BE2C (cell line): Measurements from ENCODE around the gene JADE2.

ENCODE experiments used
- DNase-seq: peaks from one replicate; pipeline ENCODE4 v3.0.0-alpha.2; 2020
- H3K27me3 ChIP-seq: fragments of 250-450 bp; sonication (Bioruptor Pico); 2 replicates; pipeline ENCODE4 v1.5.1; 2020; ENCODE audit warnings: mild to moderate bottlenecking
- H3K36me3 ChIP-seq: fragments of 250-450 bp; sonication (Bioruptor Pico); 2 replicates; pipeline ENCODE4 v1.5.1; 2020; ENCODE audit warnings: mild to moderate bottlenecking
- H3K4me1 ChIP-seq: fragments of 250-450 bp; sonication (Bioruptor Pico); 2 replicates; pipeline ENCODE4 v1.5.1; 2020
- H3K4me3 ChIP-seq: 2 replicates; pipeline ENCODE4 v1.5.1; 2011; ENCODE audit warnings: low read depth, low read length
- H3K9me3 ChIP-seq: fragments of 250-450 bp; sonication (Bioruptor Pico); 2 replicates; pipeline ENCODE4 v1.5.1; 2020
- TF ChIP-seq, protein P1 (sequence below): IDR thresholded peaks from 2 replicates; pipeline ENCODE4 v1.5.1; 2012; ENCODE audit warnings: mild to moderate bottlenecking, low read depth, low read length

The JADE2 gene

DNA sequence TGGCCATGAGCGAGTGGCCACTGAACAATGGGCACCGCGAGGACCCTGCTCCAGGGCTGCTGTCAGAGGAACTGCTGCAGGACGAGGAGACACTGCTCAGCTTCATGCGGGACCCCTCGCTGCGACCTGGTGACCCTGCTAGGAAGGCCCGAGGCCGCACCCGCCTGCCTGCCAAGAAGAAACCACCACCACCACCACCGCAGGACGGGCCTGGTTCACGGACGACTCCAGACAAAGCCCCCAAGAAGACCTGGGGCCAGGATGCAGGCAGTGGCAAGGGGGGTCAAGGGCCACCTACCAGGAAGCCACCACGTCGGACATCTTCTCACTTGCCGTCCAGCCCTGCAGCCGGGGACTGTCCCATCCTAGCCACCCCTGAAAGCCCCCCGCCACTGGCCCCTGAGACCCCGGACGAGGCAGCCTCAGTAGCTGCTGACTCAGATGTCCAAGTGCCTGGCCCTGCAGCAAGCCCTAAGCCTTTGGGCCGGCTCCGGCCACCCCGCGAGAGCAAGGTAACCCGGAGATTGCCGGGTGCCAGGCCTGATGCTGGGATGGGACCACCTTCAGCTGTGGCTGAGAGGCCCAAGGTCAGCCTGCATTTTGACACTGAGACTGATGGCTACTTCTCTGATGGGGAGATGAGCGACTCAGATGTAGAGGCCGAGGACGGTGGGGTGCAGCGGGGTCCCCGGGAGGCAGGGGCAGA is 53.3 kb downstream of the JADE2 start:
- TF ChIP-seq, protein P1, sequence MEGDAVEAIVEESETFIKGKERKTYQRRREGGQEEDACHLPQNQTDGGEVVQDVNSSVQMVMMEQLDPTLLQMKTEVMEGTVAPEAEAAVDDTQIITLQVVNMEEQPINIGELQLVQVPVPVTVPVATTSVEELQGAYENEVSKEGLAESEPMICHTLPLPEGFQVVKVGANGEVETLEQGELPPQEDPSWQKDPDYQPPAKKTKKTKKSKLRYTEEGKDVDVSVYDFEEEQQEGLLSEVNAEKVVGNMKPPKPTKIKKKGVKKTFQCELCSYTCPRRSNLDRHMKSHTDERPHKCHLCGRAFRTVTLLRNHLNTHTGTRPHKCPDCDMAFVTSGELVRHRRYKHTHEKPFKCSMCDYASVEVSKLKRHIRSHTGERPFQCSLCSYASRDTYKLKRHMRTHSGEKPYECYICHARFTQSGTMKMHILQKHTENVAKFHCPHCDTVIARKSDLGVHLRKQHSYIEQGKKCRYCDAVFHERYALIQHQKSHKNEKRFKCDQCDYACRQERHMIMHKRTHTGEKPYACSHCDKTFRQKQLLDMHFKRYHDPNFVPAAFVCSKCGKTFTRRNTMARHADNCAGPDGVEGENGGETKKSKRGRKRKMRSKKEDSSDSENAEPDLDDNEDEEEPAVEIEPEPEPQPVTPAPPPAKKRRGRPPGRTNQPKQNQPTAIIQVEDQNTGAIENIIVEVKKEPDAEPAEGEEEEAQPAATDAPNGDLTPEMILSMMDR, result no peak
- Histone ChIP-seq H3K27me3 (no peaks in the 10 kb centered on the region), H3K4me1 (no peaks in the 10 kb centered on the region), H3K36me3 (peaks cover 10% of the 10 kb centered on the region), H3K4me3 (no peak overlapping the region), H3K9me3 (no peaks in the 10 kb centered on the region)
- no peak for DNase-seq

- TF ChIP-seq, protein P1, result no peak
- Histone ChIP-seq H3K4me3 (no peak overlapping the region), H3K27me3 (no peaks in the 10 kb centered on the region), H3K9me3 (no peaks in the 10 kb centered on the region), H3K4me1 (no peaks in the 10 kb centered on the region), H3K36me3 (peaks cover 7% of the 10 kb centered on the region; the same call in 1 of the 2 replicates)
- DNase-seq, result no peak
Measured at GRCh38 chr5:134579284-134579771, 53.9 kb downstream of the JADE2 start.

DNA sequence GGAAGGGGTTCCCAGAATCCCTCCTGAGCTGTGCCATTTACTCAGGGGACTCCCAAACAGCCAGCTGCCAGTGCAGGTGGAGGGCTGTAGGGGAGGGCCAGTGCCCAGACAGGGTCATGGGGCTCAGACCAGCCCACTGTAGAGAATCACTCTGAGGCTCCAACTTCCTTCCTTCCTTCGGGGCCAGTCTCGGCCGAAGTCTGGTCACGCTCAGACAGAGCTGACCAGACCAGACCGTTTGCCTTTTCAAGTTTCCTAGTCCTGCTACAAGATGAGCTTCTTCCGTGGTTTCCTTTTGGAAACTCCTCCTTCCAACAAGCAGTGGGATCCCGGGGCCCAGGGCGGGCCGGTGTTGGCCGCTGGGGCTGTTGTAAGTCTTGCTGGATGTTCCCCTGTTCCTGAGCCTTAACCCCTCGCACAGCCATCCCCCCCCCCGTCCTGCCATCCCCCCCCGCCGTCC is 54.6 kb downstream of the JADE2 start:
- Histone ChIP-seq H3K27me3 (no peaks in the 10 kb centered on the region), H3K4me1 (no peaks in the 10 kb centered on the region), H3K9me3 (no peaks in the 10 kb centered on the region), H3K36me3 (peaks cover 2% of the 10 kb centered on the region; the same call in 1 of the 2 replicates), H3K4me3 (no peak overlapping the region)
- no peak for DNase-seq
- TF ChIP-seq, protein P1, result no peak

DNA sequence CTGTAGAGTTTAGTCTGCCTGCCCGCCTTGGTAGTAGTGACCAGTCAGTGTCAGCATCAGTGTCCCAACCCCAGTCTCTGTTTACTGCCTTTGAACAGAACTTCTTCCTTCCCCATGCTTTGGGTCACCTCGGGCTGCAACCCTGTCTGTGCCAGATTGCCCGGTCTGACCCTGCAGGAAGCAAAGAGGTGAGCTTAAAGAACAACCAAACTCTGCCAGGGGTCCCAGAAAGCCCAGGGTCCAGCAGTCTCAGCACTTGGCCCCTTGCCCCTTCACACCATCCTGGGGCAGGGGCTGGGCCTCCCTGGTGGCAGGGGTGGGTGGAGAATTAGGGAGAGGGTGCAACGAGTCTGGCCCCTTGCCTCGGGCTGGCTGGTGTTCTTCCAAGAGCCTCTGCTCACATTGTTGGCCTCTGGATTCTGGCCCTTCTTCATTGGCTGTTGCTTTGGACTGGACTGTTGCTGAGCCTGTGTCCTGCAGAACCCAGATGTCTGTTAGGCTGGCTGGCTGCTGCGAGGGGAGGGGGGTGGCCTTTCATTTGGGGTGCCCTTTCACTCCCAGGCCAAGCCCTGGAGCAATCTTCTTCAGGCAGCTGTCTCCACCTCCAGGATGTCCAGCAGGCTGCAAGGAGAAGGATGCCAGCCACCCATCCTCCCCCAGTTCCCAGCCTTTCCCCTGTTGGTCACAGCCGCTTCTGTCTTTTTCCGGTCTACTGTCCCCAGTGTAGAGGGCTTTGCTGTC is 55.9 kb downstream of the JADE2 start:
- TF ChIP-seq, protein P1, result 0 out of 2 replicates have a peak, but pooled peaks have one; percentile 2
- no peaks in the 10 kb centered on the region for H3K36me3 ChIP-seq
- no peaks in the 10 kb centered on the region for H3K9me3 ChIP-seq
- no peak overlapping the region for H3K4me3 ChIP-seq
- no peaks in the 10 kb centered on the region for H3K4me1 ChIP-seq
- DNase-seq, result no peak
- H3K27me3 ChIP-seq, result no peaks in the 10 kb centered on the region

DNA sequence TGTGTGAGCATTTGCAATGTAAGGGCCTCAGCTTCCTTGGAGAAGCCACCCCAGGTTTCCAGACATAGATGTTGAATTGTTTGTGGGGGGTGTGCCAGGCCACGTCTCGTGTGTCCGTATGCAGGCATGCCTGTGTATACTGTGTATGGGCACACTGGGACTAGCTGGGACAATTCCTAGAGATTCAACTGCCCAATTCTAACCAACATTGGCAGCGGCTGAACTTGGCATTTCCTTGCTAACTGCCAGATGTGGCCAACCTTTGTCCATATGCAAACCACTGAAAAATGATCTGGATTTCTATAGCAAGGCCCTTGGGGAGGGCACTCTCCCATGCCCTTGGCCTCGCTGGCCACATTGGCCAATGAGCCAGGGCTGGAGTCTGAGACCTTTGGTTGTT is 56.8 kb downstream of the JADE2 start:
- H3K36me3 ChIP-seq, result no peaks in the 10 kb centered on the region
- H3K4me1 ChIP-seq, result peaks cover 2% of the 10 kb centered on the region; the same call in 1 of the 2 replicates
- no peaks in the 10 kb centered on the region for H3K27me3 ChIP-seq
- H3K9me3 ChIP-seq, result no peaks in the 10 kb centered on the region
- no peak for DNase-seq
- H3K4me3 ChIP-seq, result no peak overlapping the region
- TF ChIP-seq, protein P1, result no peak
